Activated effector memory CD4-positive, alpha-beta T cell treated with Interleukin-2 at 50 U/mL for 16 hours (primary cell): ENCODE measurements around the gene RARG.

ENCODE experiments used
- DNase-seq: peaks from one replicate; pipeline ENCODE4 v3.0.0-alpha.2; 2020

RARG gene

DNA sequence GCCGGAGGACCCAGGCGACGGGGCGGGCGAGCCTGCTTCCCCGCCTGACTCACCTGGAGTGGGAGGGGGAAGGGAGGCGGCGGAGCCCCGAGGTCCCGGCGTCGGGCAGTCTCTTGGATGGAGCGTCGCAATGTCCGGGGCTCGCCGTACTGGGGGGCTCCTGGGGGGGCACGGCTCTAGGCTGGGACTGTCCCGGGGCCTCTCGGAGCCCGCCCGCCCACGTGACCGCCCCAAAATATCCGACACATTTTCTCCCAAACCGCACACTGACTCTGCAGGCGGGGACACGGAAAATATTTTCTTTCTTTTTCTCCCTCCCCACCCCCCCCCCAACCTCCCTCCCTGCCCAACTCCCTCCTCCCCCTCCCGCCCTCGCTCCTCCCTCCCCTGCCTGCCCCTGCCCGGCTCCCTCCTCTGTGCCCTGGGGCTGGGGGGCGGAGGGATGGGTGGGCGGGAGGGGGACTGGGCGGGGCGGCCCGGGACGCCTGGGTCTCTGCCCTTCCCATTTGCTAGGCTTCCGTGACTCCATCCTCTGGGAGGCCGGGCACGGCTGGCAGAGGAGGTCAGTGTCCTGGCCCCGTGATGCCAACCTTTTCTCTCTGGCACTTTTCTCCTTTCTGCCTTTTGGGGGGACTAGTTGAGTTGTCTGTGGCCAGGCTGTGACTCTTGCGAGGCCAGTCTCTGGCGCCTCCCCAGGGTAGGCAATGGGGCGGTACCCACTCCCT, at the start of gene RARG:
Gene RARG (minus strand): TSS at position 289 of the 725 bp plus-strand sequence. CDS start 4,664 bp downstream, outside the sequence.
- peak; percentile 62 for DNase-seq

DNA sequence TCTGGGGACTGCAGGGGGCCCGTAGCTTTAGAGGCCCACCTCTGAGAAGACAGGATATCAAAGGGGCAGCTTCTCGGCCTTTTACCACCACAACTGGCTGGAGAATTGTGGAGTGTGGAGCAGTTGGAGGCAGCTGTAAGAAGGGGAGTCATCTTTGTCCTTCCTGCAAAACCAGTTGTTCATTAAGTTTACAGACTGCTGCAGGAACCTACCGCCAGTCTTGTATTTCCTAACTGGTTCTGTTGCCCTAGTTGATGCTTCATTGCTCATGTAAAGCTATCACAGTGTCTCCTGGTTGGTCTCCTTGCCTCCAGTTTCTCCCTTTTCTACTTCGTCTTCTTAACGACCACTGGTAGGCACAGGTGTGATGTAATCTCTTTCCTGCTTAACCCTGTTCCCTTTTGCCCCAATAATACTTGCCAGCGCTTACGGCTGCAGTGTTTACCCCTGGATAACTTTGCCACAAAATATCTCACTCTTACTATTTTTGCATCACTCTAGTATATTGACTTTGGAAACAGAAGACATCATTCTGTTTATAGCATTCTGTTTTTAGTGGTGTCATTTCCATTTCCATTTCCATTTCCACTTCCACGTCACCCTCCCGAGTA, 48.0 kb upstream of the RARG start:
- DNase-seq = no peak

DNA sequence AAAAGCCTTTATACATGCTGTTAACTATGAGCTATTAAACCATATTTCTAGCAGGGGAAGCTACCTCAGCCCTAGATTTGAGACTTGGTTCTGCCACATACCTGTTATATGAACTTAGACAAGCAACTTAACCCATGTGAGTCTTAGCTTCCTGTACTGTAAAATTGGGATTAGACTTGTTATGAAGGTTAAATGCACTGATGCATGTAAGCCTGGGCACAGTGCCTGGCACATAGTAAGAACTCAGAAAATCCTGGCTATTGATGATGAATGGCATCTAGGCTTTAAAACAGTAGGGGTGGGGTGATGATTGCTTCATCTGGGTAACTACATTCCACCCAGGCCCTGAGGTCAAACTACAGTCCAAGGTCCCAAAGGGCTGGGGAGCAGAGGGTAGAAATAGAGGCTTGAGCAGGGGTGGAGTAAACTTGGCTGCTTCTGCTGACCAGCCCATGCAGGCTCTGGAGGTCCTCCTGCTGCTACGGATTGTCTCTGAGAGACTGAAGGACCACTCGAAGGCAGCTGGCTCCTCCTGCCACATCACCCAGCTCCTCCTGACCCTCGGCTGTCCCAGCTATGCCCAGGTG, 47.4 kb upstream of the RARG start:
- DNase-seq = no peak

DNA sequence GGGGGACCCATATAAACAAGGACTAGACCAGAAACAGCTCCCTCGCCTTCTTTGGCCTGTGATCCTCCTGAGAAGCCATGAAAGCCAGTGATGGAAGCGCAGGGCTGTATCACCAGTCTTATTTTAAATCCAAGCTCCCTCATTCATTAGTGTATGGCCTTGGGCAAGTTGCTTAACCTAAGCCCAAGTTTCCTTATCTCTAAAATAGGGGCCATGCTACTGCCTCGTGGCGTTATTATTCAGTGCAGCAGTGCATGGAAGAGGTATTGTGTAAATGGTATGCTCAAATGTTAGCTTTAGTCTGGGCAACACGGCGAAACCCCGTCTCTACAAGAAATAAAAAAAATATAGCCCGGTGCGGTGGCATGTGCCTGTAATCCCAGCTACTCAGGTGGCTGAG, 46.0 kb upstream of the RARG start:
- no peak for DNase-seq

DNA sequence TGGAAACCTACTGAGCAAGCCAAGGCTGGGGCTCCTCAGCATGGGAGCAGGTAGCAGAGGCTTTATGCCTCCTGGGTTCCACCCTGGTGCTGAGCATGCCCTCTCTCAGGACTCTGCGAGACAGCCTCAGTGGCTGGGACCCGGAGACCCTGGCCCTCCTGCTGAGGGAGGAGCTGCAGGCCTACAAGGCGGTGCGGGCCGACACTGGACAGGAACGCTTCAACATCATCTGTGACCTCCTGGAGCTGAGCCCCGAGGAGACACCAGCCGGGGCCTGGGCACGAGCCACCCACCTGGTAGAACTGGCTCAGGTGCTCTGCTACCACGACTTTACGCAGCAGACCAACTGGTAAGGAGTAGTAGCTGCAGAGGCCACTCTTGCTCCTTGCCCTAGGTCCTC, 44.5 kb upstream of the RARG start:
- no peak for DNase-seq

DNA sequence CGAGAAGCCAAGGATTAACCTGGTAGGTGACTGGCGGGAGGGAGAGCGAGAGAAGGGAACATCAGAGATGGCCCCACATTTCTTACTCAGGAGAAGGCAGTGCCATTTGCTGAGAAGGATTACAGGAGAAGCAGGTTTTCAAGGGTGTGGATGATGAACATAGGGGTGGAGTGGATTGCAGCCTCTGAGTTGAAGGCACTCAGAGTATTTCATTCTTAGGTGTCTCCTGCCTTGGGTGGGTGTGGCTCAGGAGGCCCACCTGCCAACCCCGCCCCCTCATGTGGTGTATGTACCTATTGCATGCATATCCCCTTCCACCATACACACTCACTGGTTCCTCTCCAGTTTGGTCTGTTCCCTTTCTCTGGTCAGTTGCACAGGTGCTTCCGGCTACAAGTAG, 42.4 kb upstream of the RARG start:
- no peak for DNase-seq

DNA sequence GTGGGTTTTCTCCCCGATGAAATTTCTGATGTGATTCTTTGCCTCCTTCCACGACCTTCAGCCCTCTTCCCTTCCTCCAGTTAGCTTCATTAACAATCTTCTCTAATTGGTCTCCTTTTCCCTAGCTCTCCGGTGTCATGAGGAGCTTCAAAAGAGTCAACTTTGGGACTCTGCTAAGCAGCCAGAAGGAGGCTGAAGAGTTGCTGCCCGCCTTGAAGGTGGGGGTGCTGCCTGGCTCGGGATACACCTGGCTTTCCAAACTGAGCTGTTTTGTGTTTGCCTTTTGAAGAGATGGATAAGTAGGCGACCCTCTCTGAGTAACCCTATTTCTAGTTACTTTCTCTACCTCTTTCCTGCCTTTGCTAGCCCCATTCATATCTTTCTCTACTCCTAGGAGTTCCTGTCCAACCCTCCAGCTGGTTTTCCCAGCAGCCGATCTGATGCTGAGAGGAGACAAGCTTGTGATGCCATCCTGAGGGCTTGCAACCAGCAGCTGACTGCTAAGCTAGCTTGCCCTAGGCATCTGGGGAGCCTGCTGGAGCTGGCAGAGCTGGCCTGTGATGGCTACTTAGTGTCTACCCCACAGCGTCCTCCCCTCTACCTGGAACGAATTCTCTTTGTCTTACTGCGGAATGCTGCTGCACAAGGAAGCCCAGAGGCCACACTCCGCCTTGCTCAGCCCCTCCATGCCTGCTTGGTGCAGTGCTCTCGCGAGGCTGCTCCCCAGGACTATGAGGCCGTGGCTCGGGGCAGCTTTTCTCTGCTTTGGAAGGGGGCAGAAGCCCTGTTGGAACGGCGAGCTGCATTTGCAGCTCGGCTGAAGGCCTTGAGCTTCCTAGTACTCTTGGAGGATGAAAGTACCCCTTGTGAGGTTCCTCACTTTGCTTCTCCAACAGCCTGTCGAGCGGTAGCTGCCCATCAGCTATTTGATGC, 36.9 kb upstream of the RARG start:
- DNase-seq = no peak

DNA sequence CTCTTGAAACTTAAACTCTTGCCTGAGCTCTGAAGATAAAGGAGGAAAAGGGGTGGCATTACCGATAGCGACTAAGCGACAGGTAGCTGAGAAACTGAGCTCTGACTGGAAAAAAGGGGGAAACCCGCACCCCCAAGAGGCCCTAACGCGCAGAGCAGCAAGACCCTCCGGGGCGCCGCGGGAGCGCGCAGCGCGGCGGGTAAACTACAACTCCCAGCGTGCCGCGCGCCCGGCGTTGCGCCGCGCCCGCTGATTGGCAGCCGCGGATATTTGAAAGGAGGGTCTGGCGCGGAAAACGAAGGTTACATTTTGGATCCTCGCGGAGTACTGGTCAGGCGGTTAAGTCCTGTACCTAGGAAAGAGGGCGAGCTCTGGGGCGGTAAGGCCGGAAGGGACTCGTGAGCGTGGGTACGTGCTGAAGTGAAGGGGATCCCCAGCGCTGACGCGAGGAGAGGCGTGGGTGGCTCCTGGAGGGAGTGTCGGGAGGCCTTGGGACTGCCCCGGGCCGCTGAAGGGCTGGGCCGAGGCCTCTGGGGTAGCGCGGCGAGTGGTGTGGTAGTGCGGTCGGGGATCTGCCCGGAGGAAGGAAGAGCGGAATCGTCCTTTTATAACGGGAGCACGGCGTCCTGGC, 36.1 kb upstream of the RARG start, which contains the start of gene ESPL1:
Gene ESPL1 (plus strand): TSS at position 301 of the 631 bp plus-strand sequence. CDS start 468 bp downstream, outside the sequence.
- DNase-seq = peak; percentile 74

DNA sequence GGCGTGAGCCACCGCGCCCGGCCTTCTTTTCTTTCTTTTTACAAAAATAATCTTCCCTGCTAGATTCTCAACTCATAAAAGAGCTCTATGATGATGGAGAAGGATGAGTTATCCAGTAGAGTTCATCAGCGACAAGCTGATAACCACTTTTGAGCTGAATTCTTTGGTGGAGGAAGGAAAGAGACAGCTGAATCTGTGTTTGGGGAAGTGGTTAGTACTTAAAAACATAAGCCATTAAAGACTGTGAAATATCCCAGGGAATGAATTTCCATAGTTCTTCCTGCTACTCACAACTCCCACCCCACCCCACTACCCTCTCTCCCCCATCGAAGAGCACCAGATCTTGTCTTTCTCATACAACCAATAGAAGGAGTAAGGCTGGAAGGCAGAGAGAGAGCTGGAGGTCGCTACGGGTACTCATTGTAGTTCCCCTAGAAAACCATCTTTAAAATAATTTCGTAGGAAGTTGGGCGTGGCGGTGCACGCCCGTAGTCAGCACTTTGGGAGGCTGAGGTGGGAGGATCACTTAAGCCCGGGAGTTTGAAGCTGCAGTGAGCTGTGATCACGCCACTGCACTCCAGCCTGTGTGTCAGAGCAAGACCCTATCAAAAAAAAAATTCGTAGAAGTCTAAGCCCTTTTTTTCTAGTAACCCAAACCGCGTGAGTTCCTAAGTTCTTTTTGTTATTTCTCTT, 35.4 kb upstream of the RARG start:
- DNase-seq = no peak

DNA sequence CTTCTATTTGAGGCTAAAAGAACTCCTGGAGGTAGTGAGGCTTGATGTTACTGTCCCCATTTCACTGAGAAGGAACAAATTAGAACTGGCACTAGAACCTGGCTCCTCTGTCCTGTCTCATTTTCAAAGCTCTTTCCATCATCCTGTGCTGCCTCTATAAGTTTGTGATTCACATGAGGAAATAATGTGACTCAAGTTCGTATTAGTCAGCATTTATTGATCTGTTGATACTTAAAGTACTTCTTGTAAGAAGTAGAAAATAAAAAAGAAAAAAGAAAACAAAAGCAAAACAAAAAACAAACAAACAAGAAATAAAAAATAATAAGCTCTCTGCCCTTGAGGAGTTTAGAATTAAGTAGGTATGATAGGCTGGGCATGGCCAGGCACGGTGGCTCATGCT, 33.8 kb upstream of the RARG start:
- no peak for DNase-seq

DNA sequence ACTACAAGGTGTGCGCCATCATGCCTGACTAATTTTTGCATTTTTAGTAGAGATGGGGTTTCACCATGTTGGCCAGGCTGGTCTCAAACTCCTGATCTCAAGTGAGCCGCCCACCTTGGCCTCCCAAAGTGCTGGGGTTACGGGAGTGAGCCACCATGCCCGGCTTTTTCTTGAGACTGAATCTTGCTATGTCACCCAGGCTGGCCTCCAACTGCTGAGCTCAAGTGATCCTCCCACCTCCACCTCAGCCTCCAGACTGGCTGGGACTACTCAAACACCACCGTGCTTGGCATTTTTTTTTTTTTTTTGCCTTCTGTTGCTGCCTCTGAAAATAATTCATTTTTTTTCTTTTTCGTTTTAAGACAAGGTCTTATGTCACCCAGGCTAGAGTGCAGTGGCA, 27.9 kb upstream of the RARG start:
- no peak for DNase-seq

DNA sequence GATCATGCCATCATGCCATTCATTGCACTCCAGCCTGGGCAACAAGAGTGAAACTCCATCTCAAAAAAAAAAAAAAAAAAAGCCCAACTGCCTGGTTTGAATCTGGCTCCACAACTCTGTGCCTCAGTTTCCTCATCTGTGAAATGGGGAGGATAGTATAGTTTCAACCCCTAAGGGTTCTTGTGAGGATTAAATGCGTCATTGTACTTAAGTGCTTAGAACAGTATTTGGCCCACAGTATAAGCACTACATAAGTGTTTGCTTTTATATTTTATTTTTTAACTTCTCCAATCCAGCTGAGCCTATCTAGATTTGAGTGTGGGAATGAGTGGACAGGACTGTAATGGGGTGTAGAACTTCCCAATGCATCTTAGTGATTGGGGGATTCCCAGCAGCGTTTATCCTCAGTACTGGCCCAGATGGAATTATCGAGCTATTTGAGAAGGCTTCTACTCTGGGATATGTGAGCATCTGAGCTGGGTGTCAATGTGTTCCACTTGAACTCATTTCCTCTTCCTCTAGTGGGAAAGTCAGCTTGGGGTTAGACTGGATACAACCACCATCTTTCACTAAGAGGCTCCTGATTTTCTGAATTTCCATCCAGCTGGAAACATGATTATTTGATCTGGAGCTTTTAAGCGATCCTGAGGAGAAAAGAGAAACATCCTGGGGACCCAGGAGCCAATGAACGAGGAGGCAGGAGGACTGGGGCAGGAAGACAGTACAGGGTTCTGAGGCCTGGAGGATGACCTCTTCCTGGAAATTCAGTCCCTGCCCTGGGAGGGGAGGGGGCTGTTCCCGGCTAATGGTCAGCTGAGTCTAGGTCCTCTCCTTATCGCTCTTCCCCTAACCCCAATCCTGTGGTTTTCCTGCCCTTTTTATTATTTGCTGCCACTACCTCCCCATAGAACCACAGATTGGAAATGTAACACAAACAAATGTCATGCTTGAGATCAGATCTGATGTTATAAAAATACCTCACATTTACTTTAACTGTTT, 26.8 kb upstream of the RARG start:
- no peak for DNase-seq

DNA sequence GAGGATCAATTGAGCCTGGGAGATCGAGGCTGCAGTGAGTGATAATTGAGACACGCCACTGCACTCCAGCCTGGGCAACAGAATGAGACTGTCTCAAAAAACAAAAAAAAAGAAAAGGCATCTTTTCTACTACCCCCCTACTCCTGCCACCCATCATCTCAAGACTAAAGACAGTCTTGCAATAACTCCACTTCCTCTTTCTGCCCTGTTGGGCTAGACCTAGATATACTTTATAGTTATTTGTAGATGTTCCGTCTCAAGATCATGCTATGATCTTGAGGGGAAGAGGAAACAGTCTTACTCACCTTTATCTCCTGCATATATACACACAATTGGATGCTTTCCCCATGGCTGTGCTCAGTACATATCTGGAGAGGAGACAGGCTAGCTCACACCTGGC, 24.0 kb upstream of the RARG start:
- no peak for DNase-seq

DNA sequence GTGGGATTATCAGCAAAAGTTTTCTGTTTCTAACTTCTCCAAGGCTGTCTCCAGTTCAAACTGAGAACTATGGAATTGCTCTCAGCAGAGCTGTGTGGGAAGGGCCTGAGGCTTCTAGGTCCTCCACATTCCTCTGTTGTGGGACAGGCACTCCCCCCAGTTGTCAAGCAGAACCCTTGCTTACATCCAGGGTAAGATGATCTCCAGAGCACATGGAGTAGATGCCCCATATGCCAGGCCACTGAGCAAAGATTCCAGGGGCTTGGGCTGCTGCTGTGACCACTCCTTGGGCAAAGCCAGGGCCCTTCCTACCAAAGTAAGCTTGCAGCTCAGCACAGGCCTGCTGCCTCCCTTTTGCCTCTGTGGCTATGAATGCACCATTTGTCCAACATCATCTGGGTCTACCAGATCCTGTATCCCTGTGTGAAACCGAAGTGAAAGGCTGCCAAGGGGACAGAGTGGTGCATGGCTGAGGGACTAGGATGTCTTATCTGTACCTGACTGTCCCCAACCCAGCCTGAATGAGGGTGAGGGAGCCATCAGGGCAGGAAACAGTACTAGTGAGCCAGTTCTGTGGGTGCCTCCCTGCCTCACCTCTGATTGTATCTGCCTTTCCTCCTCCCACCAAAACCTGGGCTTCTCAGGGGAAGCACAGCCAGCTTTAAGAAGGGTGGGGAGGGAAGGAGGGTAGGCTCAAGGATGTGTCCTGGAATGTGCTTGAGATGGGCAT, 23.0 kb upstream of the RARG start:
- DNase-seq = no peak

DNA sequence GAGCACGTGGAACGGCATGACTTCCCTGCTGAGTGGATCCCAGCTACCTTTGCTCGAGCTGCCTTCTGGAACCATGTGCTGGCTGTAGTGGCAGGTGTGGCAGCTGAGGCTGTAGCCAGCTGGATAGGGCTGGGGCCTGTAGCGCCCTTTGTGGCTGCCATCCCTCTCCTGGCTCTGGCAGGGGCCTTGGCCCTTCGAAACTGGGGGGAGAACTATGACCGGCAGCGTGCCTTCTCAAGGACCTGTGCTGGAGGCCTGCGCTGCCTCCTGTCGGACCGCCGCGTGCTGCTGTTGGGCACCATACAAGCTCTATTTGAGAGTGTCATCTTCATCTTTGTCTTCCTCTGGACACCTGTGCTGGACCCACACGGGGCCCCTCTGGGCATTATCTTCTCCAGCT, 21.3 kb upstream of the RARG start:
- DNase-seq = no peak

DNA sequence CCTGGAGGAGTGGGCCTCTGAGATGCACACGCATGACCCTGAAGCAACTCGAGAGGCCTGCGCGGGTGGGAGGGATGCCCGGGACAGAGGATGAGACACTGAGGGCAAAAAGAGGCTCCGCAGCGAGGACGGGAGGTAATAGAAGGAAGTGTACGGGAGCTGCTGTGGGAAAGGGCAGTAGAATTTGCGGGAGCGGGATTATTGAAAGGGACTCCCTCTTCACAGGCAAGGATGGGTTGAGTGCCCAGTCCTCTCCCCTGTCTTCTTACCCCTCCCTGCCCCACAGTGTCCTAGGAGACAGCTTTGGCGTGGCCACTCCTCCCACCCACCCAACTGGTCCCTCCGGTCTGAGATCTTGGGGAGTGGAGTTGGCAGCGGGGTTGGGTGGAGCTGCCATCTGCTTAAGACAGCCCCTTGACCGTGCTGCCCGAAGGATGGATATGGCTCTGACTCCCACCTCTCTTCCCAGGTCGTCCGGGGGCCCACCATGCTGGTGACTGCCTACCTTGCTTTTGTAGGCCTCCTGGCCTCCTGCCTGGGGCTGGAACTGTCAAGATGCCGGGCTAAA, 20.4 kb upstream of the RARG start:
- no peak for DNase-seq

DNA sequence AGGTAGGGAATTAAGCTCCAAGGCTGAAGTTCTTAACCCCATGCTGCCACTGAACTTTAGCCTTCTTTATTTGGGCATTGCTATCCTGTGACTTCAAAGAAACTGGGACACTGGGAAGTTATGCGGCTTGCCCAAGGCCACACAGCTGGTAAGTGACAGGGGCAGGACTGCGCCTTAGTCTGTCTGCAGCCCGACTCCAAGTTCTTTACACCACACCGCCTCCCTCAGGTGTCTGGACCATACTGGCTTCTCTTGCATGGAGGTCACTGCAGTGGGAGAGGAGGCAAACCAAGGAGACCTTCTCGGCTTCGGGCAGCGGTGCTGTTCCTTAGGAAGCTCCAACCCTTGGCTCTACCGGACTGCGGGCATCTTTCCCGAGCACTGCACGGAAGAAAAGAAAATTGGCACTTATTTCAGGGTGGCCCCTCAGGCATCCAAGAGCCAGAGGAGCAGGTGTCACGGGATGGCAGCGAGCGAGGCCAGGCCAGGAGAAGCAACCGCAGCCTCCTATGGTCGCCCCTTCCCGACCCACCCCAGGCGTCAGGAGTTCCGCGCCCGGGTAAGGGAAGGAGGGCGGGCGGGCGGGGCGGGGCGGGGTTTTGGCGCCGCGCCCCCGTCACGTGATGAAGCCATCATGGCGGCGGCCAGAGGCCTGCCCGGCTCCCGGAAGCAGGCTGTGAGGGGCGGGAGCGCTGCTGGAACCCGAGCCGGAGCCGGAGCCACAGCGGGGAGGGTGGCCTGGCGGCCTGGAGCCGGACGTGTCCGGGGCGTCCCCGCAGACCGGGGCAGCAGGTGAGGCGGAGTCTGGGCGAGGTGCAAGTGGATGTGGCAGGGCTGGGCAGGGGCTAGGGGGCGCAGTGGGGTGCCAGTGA, 19.7 kb upstream of the RARG start:
- DNase-seq = peak; percentile 63

DNA sequence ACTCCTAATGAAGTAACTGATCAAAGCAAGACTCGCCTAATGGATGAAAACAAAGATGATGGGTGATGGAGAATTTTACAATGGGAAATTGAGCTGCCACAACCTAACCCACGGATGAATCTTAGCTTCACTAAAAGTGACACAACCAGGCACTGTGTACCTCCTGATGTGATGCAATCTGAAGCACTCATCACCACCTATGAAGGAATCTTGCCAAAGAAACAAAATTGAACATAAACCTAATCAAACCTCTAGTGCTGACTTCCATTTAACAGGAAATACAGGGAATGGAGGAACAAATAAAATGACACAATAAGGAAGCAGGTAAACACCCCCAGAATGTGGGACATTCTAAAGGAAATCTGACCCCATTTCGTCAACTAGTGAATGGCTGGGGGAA, 13.3 kb upstream of the RARG start:
- no peak for DNase-seq

DNA sequence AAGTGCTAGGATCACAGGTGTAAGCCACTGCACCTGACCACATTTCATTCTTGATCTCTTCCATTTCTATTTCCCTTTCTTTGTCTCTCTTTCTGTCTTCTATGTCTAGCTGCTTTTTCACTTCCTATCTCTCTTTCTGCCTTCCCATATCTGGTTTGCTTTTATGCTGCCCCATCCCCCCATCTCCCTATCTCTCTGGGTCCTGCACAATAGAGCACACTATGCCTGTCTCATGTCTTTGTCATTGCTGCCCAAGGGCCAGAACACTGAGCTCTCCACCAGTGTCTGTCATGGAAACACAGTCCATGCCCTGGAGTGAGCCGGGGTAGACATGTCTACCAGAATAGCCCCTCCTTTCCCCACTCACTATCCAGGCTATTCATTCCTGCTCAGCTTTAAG, 12.3 kb upstream of the RARG start:
- DNase-seq = no peak
